Endothelial cell of umbilical vein (primary cell): ENCODE measurements around the gene DAB2IP.

Experiments used
- FOS ChIP-seq: IDR thresholded peaks from 2 replicates; pipeline ENCODE4 v1.6.1; 2011; ENCODE audit warnings: mild to moderate bottlenecking, low read length, moderate library complexity, borderline replicate concordance; ENCODE audit not compliant: insufficient read depth
- POLR2A ChIP-seq: IDR thresholded peaks from 2 replicates; pipeline ENCODE4 v1.6.1; 2012; ENCODE audit warnings: low read depth, mild to moderate bottlenecking, control low read depth, low read length
- POLR2AphosphoS5 ChIP-seq: IDR thresholded peaks from 2 replicates; pipeline ENCODE4 v1.6.1; 2012; ENCODE audit warnings: low read depth, mild to moderate bottlenecking, control low read depth, low read length, moderate library complexity; ENCODE audit not compliant: insufficient read depth
- TF ChIP-seq, protein P1 (sequence below), 2 donors: IDR thresholded peaks; 1 replicate in 1 of 2; 2 replicates in 1 of 2; pipeline ENCODE4 v1.5.1; 2011; ENCODE audit warnings: low read length in 2 of 2, mild to moderate bottlenecking in 2 of 2, moderate library complexity in 2 of 2, control low read depth in 1 of 2, inconsistent platforms in 1 of 2, low read depth in 1 of 2; ENCODE audit not compliant: insufficient read depth in 1 of 2; ENCODE audit errors: extremely low read depth in 1 of 2

DNA sequence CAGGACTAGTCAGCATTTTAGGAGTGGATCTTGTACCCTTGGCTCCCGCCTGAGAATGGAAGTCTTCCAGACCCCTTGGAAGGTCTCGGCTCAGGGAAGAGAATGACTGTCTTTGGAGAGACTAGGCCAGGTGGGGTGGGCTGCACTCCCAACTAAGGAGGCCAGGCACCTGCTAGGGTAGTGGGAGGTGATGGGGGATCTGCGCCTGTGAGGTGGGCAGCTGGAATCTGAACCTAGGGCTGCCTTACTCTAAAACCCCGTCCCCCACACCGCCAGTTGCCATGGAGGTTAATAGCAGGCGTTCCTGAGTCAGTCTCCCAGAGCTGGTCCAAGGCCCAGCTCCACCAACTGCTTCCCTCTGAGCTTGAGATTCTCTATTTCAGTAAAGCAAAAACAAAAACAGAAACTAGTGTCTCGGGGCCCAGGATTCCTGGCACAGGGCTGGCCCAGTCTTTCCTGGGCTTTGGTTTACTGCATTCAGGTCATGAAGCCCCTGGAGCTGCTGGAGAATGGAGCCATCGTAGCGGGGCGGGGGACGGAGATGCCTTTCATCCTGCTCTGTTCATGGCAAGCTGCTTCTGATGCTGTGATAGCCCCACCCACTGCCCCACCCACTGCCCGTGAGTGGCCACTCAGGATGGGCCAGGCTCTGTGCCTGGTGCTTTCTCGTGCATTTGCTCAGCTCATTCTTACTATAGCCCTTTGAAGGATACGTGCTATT, 57.5 kb downstream of the DAB2IP start:
- TF ChIP-seq FOS: no peak
- TF ChIP-seq, protein P1, sequence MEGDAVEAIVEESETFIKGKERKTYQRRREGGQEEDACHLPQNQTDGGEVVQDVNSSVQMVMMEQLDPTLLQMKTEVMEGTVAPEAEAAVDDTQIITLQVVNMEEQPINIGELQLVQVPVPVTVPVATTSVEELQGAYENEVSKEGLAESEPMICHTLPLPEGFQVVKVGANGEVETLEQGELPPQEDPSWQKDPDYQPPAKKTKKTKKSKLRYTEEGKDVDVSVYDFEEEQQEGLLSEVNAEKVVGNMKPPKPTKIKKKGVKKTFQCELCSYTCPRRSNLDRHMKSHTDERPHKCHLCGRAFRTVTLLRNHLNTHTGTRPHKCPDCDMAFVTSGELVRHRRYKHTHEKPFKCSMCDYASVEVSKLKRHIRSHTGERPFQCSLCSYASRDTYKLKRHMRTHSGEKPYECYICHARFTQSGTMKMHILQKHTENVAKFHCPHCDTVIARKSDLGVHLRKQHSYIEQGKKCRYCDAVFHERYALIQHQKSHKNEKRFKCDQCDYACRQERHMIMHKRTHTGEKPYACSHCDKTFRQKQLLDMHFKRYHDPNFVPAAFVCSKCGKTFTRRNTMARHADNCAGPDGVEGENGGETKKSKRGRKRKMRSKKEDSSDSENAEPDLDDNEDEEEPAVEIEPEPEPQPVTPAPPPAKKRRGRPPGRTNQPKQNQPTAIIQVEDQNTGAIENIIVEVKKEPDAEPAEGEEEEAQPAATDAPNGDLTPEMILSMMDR (IDR thresholded peaks at IDR 0.05; ENCODE audit: extremely low read depth in 1 of 2, insufficient read depth in 1 of 2, low read depth in 1 of 2, low read length in 2 of 2): no peak
- TF ChIP-seq POLR2A: no peak
- no peak for TF ChIP-seq POLR2AphosphoS5
